GM12872 (cell line): ENCODE data around the gene PLCL1.

Source experiments
- CTCF ChIP-seq: IDR thresholded peaks from 3 replicates; pipeline ENCODE4 v1.5.1; 2011; ENCODE audit warnings: low read depth, mild to moderate bottlenecking, low read length, moderate library complexity; ENCODE audit not compliant: insufficient read depth

PLCL1 gene

GRCh38 chr2:198186257-198186656 is 381.9 kb downstream of the PLCL1 start:
- TF ChIP-seq CTCF = no peak

DNA sequence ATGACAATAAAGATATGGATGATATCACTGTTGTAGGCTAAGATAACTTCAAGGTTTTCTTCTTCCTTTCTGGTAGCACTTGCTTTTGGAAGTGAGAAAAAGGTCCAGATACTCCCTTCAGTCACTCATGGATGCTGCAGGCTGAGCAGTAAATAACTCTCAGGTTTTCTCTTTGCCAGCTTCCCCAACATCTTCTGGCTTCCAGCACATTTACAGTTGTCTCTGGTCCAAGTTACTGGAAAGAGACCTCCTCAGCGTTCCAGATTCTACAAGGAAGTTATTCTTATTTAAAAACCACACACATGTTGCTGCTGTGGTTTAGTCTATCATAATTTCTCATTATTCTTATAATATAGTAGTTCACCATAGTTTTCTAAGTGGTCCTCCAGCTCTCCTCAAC is 383.4 kb downstream of the PLCL1 start:
- no peak for TF ChIP-seq CTCF

- TF ChIP-seq CTCF = no peak
These were observed 384.6 kb downstream of the PLCL1 start for GRCh38 chr2:198188982-198189381.

DNA sequence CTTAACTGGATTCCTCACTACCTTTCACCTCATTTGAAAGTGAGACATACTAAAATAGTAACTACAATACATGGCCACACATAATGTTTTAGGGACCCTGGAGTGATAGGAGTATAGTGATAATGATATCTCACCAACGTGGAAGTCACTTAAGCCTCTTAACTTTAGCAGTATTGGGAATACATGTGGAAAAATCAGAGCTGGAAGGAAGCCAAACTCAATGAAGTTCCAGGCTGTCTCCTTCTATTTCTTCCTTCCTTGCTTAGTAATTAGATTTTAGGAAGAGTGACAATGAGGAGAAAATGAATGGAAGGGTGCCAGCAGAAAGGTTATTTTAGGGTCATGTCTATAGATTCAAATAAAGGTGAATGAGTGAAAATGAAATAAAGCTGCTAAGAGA is 387.3 kb downstream of the PLCL1 start:
- no peak for TF ChIP-seq CTCF
